Lower lobe of right lung (tissue), 2 donors: ENCODE results near the gene TM7SF2. TPM values are rescaled to one million over a fixed set of nuclear protein-coding genes. Genes with fewer than 3 reads are reported as not detected.
A peak's percentile ranks its signal among the peaks of the same experiment; 100 is the strongest.

Source experiments
- ATAC-seq, 2 donors: fragments of 200-7000 bp; cut with Tn5 transposase; one replicate each; pipeline ENCODE4 v1.9.1; 2020 to 2022; ENCODE audit warnings: mild to moderate bottlenecking in 2 of 2, moderate library complexity in 2 of 2
- DNase-seq: peaks from one replicate; pipeline ENCODE4 v3.0.0-alpha.2; 2020
- H3K27ac ChIP-seq: fragments of 200-600 bp; one replicate; pipeline ENCODE4 v1.8.0; 2022
- H3K27me3 ChIP-seq: fragments of 200-600 bp; one replicate; pipeline ENCODE4 v1.8.0; 2022; ENCODE audit warnings: low read depth
- H3K36me3 ChIP-seq: fragments of 200-600 bp; one replicate; pipeline ENCODE4 v1.8.0; 2022; ENCODE audit warnings: mild to moderate bottlenecking
- H3K4me1 ChIP-seq: fragments of 200-600 bp; one replicate; pipeline ENCODE4 v1.8.0; 2022
- H3K4me3 ChIP-seq: fragments of 200-600 bp; one replicate; pipeline ENCODE4 v1.8.0; 2022; ENCODE audit warnings: mild to moderate bottlenecking
- H3K9me3 ChIP-seq: fragments of 200-600 bp; one replicate; pipeline ENCODE4 v1.8.0; 2022
- CTCF ChIP-seq: fragments of 200-600 bp; IDR thresholded peaks from one replicate; pipeline ENCODE4 v1.8.0; 2022; ENCODE audit warnings: antibody characterized with exemption, mild to moderate bottlenecking
- intact Hi-C: fragments of 100-400 bp; cut with DNase I; formaldehyde crosslinking; loops from one replicate; pipeline ENCODE4 v1.11.0; 2022
- total RNA-seq: library from RNA; stranded (reverse); fragmentation: NEBNext Ultra II Directional; extraction: Animal tissue kit (Norgen Biotek cat#: 25700); gene quantifications from one replicate; pipeline ENCODE4 v1.2.1, GENCODE V29; 2021
- donor health status: DM: no; HTN: yes; CAD: no; lungs with severe emphysema.

TM7SF2 gene
- total RNA-seq, 1 donor from 2014 or later, result 38.8 TPM

GRCh38 chr11:65133724-65134123, 22.1 kb downstream of the TM7SF2 start:
- no peak for DNase-seq
- Histone ChIP-seq H3K4me3 (peak overlapping the region; percentile 98), H3K27me3 (no peaks in the 10 kb centered on the region), H3K36me3 (peaks cover 44% of the 10 kb centered on the region), H3K4me1 (peaks cover 29% of the 10 kb centered on the region), H3K27ac (peak overlapping the region; percentile 99), H3K9me3 (no peaks in the 10 kb centered on the region)
- no peak for ATAC-seq
- intact Hi-C loops, result no loop called here
- no peak for TF ChIP-seq CTCF

GRCh38 chr11:65134240-65134951, 22.7 kb downstream of the TM7SF2 start, which contains the start of gene SYVN1:
TSS of gene SYVN1 (minus strand) at chr11:65134519. CDS start at chr11:65133601, 918 bp downstream.
- peak; percentile 93 for DNase-seq
- intact Hi-C loops, result no loop called here
- H3K4me3 ChIP-seq, result peak within 1 kb of the TSS; percentile 98

GRCh38 chr11:65134952-65135632, 23.4 kb downstream of the TM7SF2 start:
- Histone ChIP-seq H3K27ac (peak overlapping the region; percentile 99), H3K4me1 (peaks cover 29% of the 10 kb centered on the region), H3K9me3 (no peaks in the 10 kb centered on the region), H3K4me3 (peak overlapping the region; percentile 98), H3K27me3 (no peaks in the 10 kb centered on the region), H3K36me3 (peaks cover 30% of the 10 kb centered on the region)
- no peak for TF ChIP-seq CTCF
- DNase-seq (peak; percentile 93), ATAC-seq (peak; percentile 93 to 94)
- intact Hi-C loops, result no loop called here

More at GRCh38 chr11:65134240-65134951, 22.7 kb downstream of the TM7SF2 start, which contains the start of gene SYVN1:
- peak; percentile 93 to 94 for ATAC-seq
- peaks cover 37% of the 10 kb centered on the region for H3K36me3 ChIP-seq
- no peaks in the 10 kb centered on the region for H3K9me3 ChIP-seq
- no peaks in the 10 kb centered on the region for H3K27me3 ChIP-seq
- no peak for TF ChIP-seq CTCF
- H3K4me1 ChIP-seq, result peaks cover 29% of the 10 kb centered on the region
- peak within 1 kb of the TSS; percentile 99 for H3K27ac ChIP-seq

GRCh38 chr11:65135633-65136145, 24.0 kb downstream of the TM7SF2 start:
- Histone ChIP-seq H3K9me3 (no peaks in the 10 kb centered on the region), H3K27me3 (no peaks in the 10 kb centered on the region), H3K36me3 (peaks cover 24% of the 10 kb centered on the region), H3K27ac (peak overlapping the region; percentile 99), H3K4me1 (peaks cover 29% of the 10 kb centered on the region), H3K4me3 (peak overlapping the region; percentile 98)
- no peak for TF ChIP-seq CTCF
- intact Hi-C loops, result no loop called here
- ATAC-seq (no peak), DNase-seq (no peak)

GRCh38 chr11:65136515-65137096, 24.9 kb downstream of the TM7SF2 start:
- DNase-seq, result no peak
- intact Hi-C loops, result no loop called here
- Histone ChIP-seq H3K36me3 (peaks cover 15% of the 10 kb centered on the region), H3K9me3 (no peaks in the 10 kb centered on the region), H3K4me1 (peaks cover 29% of the 10 kb centered on the region), H3K27me3 (no peaks in the 10 kb centered on the region), H3K4me3 (no peak overlapping the region), H3K27ac (no peak overlapping the region)
- no peak for TF ChIP-seq CTCF
- no peak for ATAC-seq
